Astrocyte of the cerebellum (primary cell): ENCODE measurements around the gene ITGA11.

Experiments used
- DNase-seq: peaks from one replicate; pipeline ENCODE4 v3.0.0-alpha.2; 2011; ENCODE audit warnings: low read depth
- H3K4me3 ChIP-seq: 2 replicates; pipeline ENCODE4 v1.5.1; 2011; ENCODE audit warnings: mild to moderate bottlenecking, low read depth, low read length, moderate library complexity
- in situ Hi-C: cut with HindIII; loops from 2 replicates; pipeline ENCODE4 v1.10.0; 2017; ENCODE audit warnings: low sequenced_read_pairs
- TF ChIP-seq, protein P1 (sequence below): IDR thresholded peaks from 2 replicates; pipeline ENCODE4 v1.5.1; 2012; ENCODE audit warnings: low read length, low read depth, moderate library complexity, mild to moderate bottlenecking; ENCODE audit errors: missing control alignments

ITGA11 gene

DNA sequence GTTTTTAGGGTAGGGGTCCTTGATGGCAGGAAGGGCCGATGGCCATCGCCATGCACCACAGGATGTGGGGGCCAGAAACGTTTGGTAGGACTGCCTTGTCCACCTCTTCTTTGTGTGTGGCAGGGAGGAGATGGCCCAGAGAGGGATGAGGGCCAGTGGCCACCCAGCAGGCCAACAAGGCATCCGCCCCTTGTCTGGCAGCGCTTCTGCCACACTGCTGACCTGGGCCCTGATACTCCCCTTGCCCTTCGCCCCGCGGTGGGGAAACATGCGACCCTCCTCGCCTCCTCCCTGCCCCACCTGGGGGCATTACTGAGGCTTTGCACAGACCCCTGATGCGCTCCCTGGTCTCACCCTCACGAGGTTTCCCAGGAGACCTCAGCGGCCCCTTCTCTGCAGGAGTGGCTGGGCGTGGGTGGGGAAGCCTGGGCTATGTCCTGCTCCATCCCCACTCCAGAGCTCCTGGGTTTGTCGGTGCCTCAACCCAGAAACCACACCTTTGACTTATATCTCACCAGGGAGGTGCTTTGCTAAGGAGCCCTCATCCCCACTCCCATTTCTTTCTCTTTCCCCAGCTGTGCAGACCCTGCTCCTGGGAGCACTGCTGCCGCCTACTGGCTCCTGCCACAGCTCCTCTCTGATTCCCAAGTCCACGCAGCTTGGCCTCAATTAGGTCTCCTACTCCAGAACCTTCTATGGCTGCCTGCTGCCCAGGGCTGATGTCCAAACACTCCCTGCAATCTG lies 115.7 kb downstream of the ITGA11 start:
- TF ChIP-seq, protein P1, sequence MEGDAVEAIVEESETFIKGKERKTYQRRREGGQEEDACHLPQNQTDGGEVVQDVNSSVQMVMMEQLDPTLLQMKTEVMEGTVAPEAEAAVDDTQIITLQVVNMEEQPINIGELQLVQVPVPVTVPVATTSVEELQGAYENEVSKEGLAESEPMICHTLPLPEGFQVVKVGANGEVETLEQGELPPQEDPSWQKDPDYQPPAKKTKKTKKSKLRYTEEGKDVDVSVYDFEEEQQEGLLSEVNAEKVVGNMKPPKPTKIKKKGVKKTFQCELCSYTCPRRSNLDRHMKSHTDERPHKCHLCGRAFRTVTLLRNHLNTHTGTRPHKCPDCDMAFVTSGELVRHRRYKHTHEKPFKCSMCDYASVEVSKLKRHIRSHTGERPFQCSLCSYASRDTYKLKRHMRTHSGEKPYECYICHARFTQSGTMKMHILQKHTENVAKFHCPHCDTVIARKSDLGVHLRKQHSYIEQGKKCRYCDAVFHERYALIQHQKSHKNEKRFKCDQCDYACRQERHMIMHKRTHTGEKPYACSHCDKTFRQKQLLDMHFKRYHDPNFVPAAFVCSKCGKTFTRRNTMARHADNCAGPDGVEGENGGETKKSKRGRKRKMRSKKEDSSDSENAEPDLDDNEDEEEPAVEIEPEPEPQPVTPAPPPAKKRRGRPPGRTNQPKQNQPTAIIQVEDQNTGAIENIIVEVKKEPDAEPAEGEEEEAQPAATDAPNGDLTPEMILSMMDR = peak; percentile 65
- DNase-seq = no peak
- no peak overlapping the region for H3K4me3 ChIP-seq
- in situ Hi-C loops = no loop called here

DNA sequence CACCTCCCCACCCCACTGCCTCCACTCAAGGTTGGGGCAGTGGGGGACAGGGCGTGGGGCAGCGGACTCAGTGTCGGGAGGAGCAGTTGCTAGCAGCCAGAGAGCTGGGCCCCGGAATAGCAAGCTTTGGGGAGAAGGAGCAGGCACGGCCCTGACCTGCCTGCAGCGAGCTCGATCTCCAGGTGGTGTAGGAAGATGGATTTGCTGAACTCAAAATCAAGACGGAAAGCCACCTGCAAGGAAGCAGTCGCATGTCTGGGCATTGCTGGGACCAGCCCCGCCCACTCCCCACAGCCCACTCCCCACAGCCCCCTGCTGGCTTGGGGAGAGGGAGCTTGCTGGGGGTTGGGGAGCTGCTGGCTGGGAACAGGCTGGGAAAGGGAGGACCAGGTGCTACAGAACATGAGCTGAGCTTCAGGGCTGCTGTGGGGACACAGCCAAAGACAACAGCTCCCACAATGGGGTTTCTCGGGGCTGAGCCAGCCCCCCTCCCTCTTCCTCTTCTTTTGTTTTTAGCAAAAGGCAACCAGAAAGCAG lies 116.4 kb downstream of the ITGA11 start:
- no peak overlapping the region for H3K4me3 ChIP-seq
- in situ Hi-C loops = no loop called here
- DNase-seq = peak; percentile 49
- TF ChIP-seq, protein P1 = no peak

DNA sequence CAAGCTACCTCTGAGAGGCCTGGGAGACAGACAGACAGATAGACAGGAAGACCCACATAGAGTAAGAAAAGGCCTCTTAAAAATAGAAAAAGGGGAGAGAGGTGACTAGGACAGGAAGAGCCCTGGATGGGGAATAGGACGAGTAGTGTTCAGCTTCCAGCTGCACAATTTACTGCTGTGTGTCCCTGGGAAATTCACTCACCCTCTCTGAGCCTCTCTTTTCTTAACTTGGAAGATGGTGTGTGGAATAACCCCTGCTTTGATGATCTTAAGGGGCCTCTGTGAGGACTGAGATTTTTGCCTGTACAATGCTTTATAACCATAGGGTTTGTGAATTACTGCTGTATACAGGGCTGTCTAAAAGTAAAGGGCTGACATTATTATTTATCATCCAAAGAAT lies 116.9 kb downstream of the ITGA11 start:
- no peak for DNase-seq
- TF ChIP-seq, protein P1 = no peak
- in situ Hi-C loops = no loop called here
- no peak overlapping the region for H3K4me3 ChIP-seq

DNA sequence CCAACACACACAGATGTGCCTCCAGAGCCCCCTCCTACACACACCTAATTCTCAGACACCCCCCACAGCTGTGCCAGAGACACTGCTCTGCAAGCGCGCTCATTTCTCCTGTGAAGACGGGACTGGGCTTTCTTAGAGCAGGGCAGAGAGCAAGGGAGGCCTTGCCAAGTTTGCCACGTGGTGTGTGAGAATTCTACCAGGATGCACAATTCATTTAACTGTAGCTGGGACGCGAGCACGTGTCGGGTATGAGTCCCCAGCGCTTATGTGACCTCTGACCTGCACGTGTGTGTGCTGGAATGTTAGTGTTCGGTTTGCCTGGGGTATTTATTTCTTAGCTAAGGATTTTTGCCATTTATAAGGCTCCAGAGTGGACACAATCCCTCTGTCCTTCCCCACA lies 117.4 kb downstream of the ITGA11 start:
- no peak for DNase-seq
- in situ Hi-C loops = no loop called here
- TF ChIP-seq, protein P1 = no peak
- H3K4me3 ChIP-seq = no peak overlapping the region

DNA sequence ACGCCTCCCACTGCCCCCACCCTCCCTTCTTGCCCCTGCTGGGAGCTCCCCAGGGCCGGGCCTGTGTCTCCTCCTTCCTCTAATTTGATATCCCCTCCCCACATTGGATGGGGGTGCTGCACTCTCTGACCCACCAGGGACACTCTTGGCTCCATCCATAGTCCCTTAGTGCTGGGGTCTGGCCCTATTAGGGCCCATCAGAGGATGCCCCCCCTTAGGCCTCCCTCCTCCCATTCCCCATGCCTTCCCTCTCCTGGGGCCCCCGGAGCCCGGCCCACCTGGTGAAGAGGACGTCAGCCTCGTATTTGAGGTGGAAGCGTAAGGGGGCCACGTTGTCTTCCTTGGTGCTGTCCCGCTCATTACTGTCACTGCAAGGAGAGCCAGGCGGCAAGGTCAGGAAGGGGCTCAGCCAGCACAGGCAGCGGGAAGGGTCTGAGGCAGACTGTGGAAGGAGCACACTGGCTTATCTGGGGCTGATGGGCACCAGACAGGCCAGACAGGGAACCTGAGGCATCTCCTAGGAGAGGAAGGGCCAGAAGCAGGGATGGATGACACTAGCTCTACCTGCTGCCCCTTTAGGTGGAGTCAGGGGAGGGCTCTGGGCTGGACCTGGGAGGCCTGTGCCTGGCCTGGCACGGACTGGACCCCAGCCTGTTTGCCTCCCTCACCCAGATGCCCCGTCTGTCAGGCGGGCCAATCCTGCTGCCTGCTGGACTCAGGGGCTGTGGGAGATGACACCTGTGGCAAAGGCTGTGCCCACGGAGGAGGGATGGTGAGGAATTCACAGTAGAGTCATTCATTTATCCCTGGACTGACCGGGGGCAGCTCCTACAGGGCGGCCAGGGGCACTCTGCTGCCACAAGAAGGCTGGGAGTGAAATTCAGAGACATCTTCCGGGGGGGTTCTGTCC lies 118.2 kb downstream of the ITGA11 start:
- DNase-seq = no peak
- TF ChIP-seq, protein P1 = no peak
- in situ Hi-C loops = no loop called here
- no peak overlapping the region for H3K4me3 ChIP-seq

DNA sequence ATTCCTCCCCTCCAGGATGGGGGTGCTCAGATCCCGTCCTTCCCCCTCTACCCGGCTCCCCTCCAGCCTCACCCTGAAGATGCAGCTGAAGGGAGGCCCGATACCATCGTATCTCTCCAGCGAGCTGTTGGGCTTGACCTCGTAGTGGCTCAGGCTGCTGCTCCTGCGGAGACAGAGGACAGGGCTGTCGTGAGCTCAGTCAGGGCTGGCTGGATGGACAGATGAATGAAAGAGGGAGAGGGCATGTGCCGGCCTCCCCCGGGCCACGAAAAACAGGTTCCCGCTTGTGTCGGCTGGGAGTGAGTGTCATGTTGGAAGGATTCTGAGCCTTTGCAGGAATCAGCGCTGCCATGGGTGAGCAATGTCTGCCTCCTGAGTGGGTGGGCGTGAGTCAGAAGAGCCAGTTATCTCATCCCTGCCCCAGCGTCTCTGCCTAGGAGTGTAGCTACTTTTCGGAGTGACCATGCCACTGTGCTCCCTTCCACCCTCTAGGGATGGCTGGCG lies 119.2 kb downstream of the ITGA11 start:
- no peak overlapping the region for H3K4me3 ChIP-seq
- in situ Hi-C loops = no loop called here
- no peak for DNase-seq
- TF ChIP-seq, protein P1 = no peak
